ENCODE measurements around the gene ILK.

DNA sequence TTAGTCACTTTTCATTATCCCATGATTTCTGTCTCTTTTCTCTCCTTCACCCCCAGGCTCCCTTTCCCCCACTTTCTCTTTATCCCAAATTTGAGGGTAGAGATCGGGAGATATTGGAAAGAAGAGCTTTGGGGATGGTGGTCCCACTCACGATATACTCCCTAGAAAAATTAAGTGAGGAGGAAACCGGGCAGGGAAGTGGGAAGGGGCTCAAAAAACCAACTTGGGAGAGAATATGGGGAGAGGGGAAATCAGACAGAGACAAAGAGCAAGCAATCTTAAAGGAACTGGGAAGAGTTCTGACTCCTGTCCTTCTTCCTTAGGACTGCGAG is 53.0 kb downstream of the ILK start:
- TF ChIP-seq, protein P1, sequence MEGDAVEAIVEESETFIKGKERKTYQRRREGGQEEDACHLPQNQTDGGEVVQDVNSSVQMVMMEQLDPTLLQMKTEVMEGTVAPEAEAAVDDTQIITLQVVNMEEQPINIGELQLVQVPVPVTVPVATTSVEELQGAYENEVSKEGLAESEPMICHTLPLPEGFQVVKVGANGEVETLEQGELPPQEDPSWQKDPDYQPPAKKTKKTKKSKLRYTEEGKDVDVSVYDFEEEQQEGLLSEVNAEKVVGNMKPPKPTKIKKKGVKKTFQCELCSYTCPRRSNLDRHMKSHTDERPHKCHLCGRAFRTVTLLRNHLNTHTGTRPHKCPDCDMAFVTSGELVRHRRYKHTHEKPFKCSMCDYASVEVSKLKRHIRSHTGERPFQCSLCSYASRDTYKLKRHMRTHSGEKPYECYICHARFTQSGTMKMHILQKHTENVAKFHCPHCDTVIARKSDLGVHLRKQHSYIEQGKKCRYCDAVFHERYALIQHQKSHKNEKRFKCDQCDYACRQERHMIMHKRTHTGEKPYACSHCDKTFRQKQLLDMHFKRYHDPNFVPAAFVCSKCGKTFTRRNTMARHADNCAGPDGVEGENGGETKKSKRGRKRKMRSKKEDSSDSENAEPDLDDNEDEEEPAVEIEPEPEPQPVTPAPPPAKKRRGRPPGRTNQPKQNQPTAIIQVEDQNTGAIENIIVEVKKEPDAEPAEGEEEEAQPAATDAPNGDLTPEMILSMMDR (IDR thresholded peaks at IDR 0.05) = no peak
- TF ChIP-seq POLR2A (IDR thresholded peaks at IDR 0.05) = no peak

Measured in testis (tissue), 2 donors.